Right atrium auricular region (tissue), 2 donors: Measurements from ENCODE around the gene AFAP1. TPM values are rescaled to one million over a fixed set of nuclear protein-coding genes. Genes with fewer than 3 reads are reported as not detected.
A peak's percentile ranks its signal among the peaks of the same experiment; 100 is the strongest.

ENCODE experiments used
- DNase-seq: peaks from one replicate; pipeline ENCODE4 v3.0.0-alpha.2; 2019; ENCODE audit warnings: low spot score
- H3K27ac ChIP-seq, 2 donors: fragments of 200-600 bp; sonication (generic); 1 replicate in 1 of 2; 2 replicates in 1 of 2; pipeline ENCODE4 v1.5.1; 2016 to 2019
- H3K27me3 ChIP-seq, 2 donors: fragments of 200-600 bp; sonication (generic); one replicate each; pipeline versions ENCODE4 v1.5.1 to v1.6.0; 2017 to 2019
- H3K36me3 ChIP-seq: fragments of 200-600 bp; sonication (generic); one replicate; pipeline ENCODE4 v1.5.1; 2016
- H3K4me1 ChIP-seq, 2 donors: fragments of 200-600 bp; sonication (generic); one replicate each; pipeline versions ENCODE4 v1.5.1 to v1.6.0; 2017 to 2019
- H3K4me3 ChIP-seq, 2 donors: fragments of 200-600 bp; sonication (generic); 1 replicate in 1 of 2; 2 replicates in 1 of 2; pipeline ENCODE4 v1.5.1; 2017 to 2019; ENCODE audit warnings: mild to moderate bottlenecking in 1 of 2, moderate library complexity in 1 of 2
- H3K9me3 ChIP-seq, 2 donors: fragments of 200-600 bp; sonication (generic); one replicate each; pipeline ENCODE4 v1.5.1; 2019
- total RNA-seq, 2 donors: library from RNA; depleted of rRNA; stranded (reverse); fragments of >200 nt; gene quantifications; one replicate each; pipeline ENCODE4 v1.1.0, GENCODE V29; 2016
- TF ChIP-seq, protein P1 (sequence below), 2 donors: fragments of 200-600 bp; sonication (generic); IDR thresholded peaks; one replicate each; pipeline ENCODE4 v1.5.1; 2019; ENCODE audit warnings: antibody characterized with exemption in 2 of 2

AFAP1 gene
- total RNA-seq, 2 donors from 2014 or later: 16.2 to 27.2 TPM

DNA sequence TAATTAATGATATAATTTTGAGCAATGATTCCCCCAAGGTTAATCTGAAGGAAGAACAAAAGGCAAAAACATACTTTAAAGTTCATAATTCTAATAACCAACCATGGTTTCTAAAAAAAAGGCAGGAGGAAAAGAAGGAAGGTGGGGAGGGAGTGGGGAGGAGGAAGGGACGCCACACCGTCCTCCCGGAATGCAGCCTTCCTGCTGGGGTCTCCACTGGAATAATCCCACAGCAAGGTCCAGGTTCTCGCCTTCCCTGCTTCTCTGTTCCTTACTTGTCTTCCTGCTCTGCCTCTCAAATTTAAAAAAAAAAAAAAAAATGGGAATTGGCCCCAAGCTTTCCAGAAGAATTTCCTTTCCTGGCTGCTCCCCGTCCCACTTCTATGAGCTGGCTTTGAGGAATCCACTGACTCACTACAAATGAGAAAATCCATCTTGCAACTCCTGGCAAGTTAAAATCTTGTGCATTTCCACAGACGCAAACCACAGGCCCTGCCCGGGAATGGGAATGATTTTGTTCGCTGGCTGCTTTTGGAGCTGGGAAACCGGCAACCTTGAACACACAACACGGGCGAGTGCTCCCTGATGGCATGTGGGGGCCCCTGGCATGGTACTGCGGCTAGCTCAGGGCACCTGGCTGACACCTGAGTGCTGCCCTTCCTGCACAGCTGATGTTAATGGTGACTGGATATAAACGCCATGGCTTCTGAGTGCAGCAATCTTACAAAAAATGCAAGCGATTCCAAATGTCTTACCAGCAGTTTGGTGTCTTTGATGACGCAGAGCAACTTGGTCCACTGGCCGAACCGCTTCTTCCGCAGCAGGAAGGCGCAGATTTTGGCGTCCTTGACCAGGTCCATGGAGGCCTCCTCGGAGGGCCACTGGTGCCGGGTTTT is 97.0 kb downstream of the AFAP1 start:
- Histone ChIP-seq H3K27ac (peak overlapping the region; percentile 78 to 87), H3K9me3 (no peaks in the 10 kb centered on the region), H3K4me1 (peaks cover 0 to 24% of the 10 kb centered on the region in 2 donors), H3K4me3 (no peak overlapping the region), H3K36me3 (peaks cover 2% of the 10 kb centered on the region), H3K27me3 (no peaks in the 10 kb centered on the region)
- DNase-seq: peak; percentile 88
- TF ChIP-seq, protein P1, sequence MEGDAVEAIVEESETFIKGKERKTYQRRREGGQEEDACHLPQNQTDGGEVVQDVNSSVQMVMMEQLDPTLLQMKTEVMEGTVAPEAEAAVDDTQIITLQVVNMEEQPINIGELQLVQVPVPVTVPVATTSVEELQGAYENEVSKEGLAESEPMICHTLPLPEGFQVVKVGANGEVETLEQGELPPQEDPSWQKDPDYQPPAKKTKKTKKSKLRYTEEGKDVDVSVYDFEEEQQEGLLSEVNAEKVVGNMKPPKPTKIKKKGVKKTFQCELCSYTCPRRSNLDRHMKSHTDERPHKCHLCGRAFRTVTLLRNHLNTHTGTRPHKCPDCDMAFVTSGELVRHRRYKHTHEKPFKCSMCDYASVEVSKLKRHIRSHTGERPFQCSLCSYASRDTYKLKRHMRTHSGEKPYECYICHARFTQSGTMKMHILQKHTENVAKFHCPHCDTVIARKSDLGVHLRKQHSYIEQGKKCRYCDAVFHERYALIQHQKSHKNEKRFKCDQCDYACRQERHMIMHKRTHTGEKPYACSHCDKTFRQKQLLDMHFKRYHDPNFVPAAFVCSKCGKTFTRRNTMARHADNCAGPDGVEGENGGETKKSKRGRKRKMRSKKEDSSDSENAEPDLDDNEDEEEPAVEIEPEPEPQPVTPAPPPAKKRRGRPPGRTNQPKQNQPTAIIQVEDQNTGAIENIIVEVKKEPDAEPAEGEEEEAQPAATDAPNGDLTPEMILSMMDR (IDR thresholded peaks at IDR 0.05): no peak

DNA sequence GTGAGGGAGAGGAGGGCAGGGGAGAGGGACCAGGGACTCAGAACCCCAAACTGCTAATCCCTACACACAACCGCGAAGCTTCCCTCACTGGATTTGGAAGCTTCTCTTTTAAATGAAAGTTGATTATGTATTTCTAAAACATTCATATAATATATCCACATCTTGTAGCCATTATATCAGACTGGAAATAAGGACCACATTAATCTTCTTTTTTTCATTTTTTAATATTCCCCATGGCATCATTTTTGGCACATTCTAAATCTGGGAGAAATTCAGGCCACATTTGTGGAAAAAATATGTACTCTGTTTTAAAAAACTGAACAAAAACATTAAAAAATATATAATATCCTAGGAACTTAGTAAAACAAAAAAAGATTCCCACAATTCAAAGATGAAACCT is 97.8 kb downstream of the AFAP1 start:
- Histone ChIP-seq H3K27ac (peak overlapping the region; percentile 78 to 87), H3K4me3 (no peak overlapping the region), H3K9me3 (no peaks in the 10 kb centered on the region), H3K36me3 (peaks cover 3% of the 10 kb centered on the region), H3K27me3 (no peaks in the 10 kb centered on the region), H3K4me1 (peaks cover 0 to 24% of the 10 kb centered on the region in 2 donors)
- no peak for DNase-seq
- TF ChIP-seq, protein P1 (IDR thresholded peaks at IDR 0.05): no peak

DNA sequence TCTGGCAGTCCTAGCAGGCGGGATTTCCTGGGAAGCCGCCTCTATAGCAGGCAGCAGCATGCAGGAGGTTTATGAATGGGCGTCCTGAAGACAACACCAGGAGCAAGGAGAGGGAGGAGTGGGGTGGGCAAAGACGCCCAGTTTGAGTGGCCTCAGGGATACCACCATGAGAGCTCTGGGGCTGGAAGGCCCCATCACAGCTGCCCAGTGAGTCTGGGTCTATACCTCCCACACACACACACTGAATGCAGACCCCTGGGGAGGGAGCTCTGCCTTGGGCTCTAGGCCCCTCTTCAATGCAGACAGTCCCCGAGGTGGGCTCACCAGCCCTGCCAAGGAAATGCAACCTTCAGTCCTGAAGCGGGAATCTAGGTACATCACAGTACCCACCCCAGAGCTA is 98.6 kb downstream of the AFAP1 start:
- Histone ChIP-seq H3K4me3 (no peak overlapping the region), H3K27ac (peak overlapping the region; percentile 78 to 87), H3K27me3 (no peaks in the 10 kb centered on the region), H3K4me1 (peaks cover 0 to 24% of the 10 kb centered on the region in 2 donors), H3K36me3 (peaks cover 3% of the 10 kb centered on the region), H3K9me3 (no peaks in the 10 kb centered on the region)
- TF ChIP-seq, protein P1 (IDR thresholded peaks at IDR 0.05): no peak
- DNase-seq: no peak

DNA sequence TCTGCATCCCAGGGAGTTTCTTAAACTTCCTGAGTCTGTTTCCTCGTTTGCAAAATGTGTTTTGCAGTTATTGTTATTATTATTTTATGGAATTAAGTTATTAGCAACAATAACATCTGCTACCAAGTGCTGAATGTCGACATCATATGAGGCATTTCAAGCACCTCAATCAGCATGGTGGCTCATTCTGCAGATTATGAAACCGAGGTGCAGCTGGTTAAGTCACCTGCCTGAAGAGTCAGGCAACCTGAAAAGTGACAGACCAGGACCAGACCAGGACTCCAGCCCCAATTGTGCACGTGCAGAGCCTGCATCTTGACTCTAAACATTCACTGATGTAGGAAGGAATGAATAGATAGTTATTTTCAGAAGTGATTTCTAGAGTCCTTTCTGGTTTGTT is 99.8 kb downstream of the AFAP1 start:
- Histone ChIP-seq H3K27ac (no peak overlapping the region), H3K4me3 (no peak overlapping the region), H3K27me3 (no peaks in the 10 kb centered on the region), H3K9me3 (no peaks in the 10 kb centered on the region), H3K4me1 (peaks cover 0 to 24% of the 10 kb centered on the region in 2 donors), H3K36me3 (peaks cover 3% of the 10 kb centered on the region)
- TF ChIP-seq, protein P1 (IDR thresholded peaks at IDR 0.05): no peak
- no peak for DNase-seq

DNA sequence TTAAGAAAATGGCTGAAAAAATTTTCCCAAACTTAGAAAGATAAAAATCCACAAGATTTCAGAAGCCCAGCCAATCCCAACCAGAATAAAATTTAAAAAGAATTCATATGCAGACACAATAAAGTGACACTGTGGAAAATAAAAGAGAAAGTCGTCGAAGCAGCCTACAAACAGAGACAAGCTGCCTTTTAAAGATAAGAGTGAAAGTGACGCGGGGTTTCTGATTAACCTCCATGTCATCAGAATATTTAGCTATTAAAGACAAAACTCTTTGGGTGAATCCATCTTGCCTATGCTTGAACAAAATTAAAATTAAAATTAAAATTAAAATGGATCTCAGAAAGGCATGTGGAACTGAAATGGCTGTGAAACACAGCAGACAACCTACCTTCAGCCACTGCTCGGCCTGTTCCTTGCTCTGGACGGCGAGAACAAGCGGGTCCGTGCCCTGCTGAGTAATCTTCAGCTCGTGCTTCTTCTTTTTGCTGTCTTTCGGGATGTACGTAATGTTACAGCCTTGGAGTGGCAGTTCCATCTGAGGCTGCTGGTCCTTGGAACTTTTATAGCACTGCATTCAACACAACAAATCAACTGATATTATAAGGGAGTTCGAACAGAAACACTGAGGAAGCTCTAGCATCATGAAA is 101.4 kb downstream of the AFAP1 start:
- Histone ChIP-seq H3K27ac (peak overlapping the region in 1 of 2 donors; percentile 21), H3K36me3 (peaks cover 3% of the 10 kb centered on the region), H3K4me3 (no peak overlapping the region), H3K27me3 (no peaks in the 10 kb centered on the region), H3K4me1 (peaks cover 0 to 10% of the 10 kb centered on the region in 2 donors), H3K9me3 (no peaks in the 10 kb centered on the region)
- TF ChIP-seq, protein P1 (IDR thresholded peaks at IDR 0.05): no peak
- DNase-seq: no peak
